C4-2B (cell line): ENCODE measurements around the gene RFX8.

Experiments used
- H3K27ac ChIP-seq: fragments of 450-650 bp; 2 replicates; pipeline ENCODE4 v1.5.1; 2017
- CTCF ChIP-seq: fragments of 450-650 bp; conservative IDR thresholded peaks from 2 replicates; pipeline ENCODE4 v1.5.1; 2017; ENCODE audit warnings: mild to moderate bottlenecking
- ZFX ChIP-seq: fragments of 450-650 bp; IDR thresholded peaks from 2 replicates; pipeline ENCODE4 v1.6.1; 2017

RFX8 gene

GRCh38 chr2:101401326-101401665 is 73.6 kb downstream of the RFX8 start:
- no peak for TF ChIP-seq ZFX
- no peak overlapping the region for H3K27ac ChIP-seq

- TF ChIP-seq ZFX (no peak), CTCF (no peak)
- no peak overlapping the region for H3K27ac ChIP-seq
Measured at GRCh38 chr2:101400506-101401325, 74.2 kb downstream of the RFX8 start.

GRCh38 chr2:101400048-101400447 is 74.9 kb downstream of the RFX8 start:
- no peak for TF ChIP-seq CTCF
- TF ChIP-seq ZFX = no peak
- H3K27ac ChIP-seq = no peak overlapping the region

- no peak for TF ChIP-seq CTCF
- no peak for TF ChIP-seq ZFX
- no peak overlapping the region for H3K27ac ChIP-seq
Measured at GRCh38 chr2:101399021-101399799, 75.7 kb downstream of the RFX8 start.

DNA sequence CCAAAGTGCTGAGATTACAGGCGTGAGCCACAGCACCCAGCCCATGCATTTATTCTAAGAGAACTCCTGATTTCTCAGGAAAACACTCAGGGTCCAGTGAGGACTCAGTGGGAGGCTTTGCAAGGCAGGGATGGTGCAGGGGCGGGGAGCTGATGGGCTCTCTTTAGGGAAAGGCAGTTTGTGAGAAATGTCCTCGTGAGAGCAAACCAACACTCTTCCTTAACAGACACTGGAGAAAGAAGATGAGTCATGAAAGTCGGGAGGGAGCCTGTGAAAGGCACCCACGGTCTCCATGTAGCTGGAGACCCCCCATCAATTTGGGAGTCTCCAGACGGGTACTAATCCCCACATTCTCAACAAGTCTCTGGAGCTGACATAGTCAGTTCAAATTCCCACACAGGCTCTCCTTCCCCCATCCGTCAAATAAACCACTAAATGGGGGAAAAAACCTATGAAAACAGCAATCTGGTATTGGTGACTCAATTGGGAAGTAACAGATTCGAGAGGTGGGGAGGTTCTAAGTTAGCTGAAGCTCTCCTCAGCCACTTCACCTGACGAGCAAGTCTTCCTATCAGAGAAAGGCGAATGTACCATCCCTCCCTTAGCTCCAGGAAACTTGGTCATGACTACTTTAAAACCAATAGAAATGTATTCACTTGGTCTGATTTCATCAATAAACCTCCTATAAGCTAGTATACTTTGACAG is 76.6 kb downstream of the RFX8 start:
- no peak overlapping the region for H3K27ac ChIP-seq
- no peak for TF ChIP-seq CTCF
- no peak for TF ChIP-seq ZFX

- no peak overlapping the region for H3K27ac ChIP-seq
- TF ChIP-seq ZFX (no peak), CTCF (no peak)
Measured at GRCh38 chr2:101396316-101396717, 78.6 kb downstream of the RFX8 start.

GRCh38 chr2:101395545-101396315 is 79.2 kb downstream of the RFX8 start:
- TF ChIP-seq CTCF (no peak), ZFX (no peak)
- H3K27ac ChIP-seq = no peak overlapping the region
